MM.1S (cell line): ENCODE measurements around the gene FARS2.
A peak's percentile ranks its signal among the peaks of the same experiment; 100 is the strongest.

ENCODE experiments used
- EZH2phosphoT487 ChIP-seq: fragments of 300-600 bp; sonication (generic); IDR thresholded peaks from 2 replicates; pipeline ENCODE4 v1.6.1; 2018; ENCODE audit warnings: antibody characterized with exemption, low read length
- TF ChIP-seq, protein P1 (sequence below): fragments of 300-600 bp; sonication (generic); IDR thresholded peaks from 2 replicates; pipeline ENCODE4 v1.5.1; 2016; ENCODE audit warnings: antibody characterized with exemption, low read length, mixed read lengths

DNA sequence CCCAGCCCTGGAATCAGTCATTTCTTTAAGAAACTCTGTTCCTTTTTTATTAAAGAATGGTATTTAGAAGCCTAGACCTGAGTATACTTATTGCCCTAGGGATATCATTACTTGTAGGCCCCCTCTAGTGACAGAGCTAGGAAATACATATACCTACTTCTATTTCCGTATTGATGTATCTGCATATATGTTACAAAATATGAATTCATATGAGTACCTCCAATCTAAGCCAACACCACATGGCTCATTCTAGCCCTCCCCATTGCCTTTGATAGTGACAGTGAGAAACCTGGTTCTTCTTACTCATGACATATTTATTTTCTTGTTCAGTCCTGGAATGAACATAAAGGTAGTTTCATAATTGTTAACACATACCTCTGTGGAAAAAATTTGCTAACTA is 137.2 kb downstream of the FARS2 start:
- TF ChIP-seq, protein P1, sequence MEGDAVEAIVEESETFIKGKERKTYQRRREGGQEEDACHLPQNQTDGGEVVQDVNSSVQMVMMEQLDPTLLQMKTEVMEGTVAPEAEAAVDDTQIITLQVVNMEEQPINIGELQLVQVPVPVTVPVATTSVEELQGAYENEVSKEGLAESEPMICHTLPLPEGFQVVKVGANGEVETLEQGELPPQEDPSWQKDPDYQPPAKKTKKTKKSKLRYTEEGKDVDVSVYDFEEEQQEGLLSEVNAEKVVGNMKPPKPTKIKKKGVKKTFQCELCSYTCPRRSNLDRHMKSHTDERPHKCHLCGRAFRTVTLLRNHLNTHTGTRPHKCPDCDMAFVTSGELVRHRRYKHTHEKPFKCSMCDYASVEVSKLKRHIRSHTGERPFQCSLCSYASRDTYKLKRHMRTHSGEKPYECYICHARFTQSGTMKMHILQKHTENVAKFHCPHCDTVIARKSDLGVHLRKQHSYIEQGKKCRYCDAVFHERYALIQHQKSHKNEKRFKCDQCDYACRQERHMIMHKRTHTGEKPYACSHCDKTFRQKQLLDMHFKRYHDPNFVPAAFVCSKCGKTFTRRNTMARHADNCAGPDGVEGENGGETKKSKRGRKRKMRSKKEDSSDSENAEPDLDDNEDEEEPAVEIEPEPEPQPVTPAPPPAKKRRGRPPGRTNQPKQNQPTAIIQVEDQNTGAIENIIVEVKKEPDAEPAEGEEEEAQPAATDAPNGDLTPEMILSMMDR: peak; percentile 39
- no peak for TF ChIP-seq EZH2phosphoT487
